SK-N-MC (cell line): ENCODE results near the gene C11orf21.

Experiments
- DNase-seq: peaks from one replicate; pipeline ENCODE4 v3.0.0-alpha.2; 2011; ENCODE audit warnings: low read depth, low spot score
- H3K27ac ChIP-seq: fragments of 200-600 bp; sonication (generic); 2 replicates; pipeline ENCODE4 v1.5.1; 2016; ENCODE audit warnings: mixed run types
- H3K36me3 ChIP-seq: fragments of 200-600 bp; sonication (generic); 2 replicates; pipeline ENCODE4 v1.6.1; 2017; ENCODE audit warnings: antibody characterized with exemption, low read length, mixed read lengths; ENCODE audit not compliant: insufficient read depth
- H3K4me3 ChIP-seq: fragments of 200-600 bp; sonication (generic); 2 replicates; pipeline ENCODE4 v1.5.1; 2016
- H3K9ac ChIP-seq: fragments of 200-600 bp; sonication (generic); 2 replicates; pipeline ENCODE4 v1.8.0; 2017; ENCODE audit warnings: mixed run types, mixed read lengths; ENCODE audit not compliant: insufficient read length
- H3K9me3 ChIP-seq: fragments of 200-600 bp; sonication (generic); 2 replicates; pipeline ENCODE4 v1.6.1; 2017; ENCODE audit warnings: low read depth, mild to moderate bottlenecking, antibody characterized with exemption, low read length, moderate library complexity, mixed read lengths
- EZH2 ChIP-seq: fragments of 200-600 bp; sonication (generic); IDR thresholded peaks from one replicate; pipeline ENCODE4 v1.6.1; 2017; ENCODE audit warnings: antibody characterized with exemption
- FOXP2 ChIP-seq: optimal IDR thresholded peaks from 2 replicates; pipeline ENCODE3; 2011; ENCODE audit warnings: mild to moderate bottlenecking, moderate library complexity; ENCODE audit not compliant: insufficient read depth; ENCODE audit errors: extremely low read length, control extremely low read depth
- POLR2AphosphoS5 ChIP-seq: IDR thresholded peaks from 2 replicates; pipeline ENCODE4 v1.6.1; 2012; ENCODE audit warnings: mild to moderate bottlenecking, low read depth, low read length, borderline replicate concordance

The C11orf21 gene

DNA sequence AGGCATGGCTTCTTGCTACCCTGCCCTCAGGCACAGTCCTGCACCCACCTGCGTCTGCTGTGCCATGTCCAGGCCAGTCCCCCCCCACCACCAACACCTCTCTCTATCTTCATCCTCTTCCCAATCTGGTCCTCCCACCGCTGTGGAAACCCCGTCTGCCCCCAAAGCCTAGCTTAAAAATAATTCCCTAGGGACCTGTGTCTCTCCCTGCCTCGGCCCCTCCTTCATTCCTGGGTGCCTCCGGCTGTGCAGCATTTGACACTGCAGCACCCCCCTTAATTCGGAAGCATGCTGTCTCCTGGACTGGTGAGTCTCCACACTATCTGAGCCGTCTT is 28.8 kb downstream of the C11orf21 start:
- TF ChIP-seq FOXP2 (no peak), EZH2 (no peak), POLR2AphosphoS5 (no peak)
- no peak for DNase-seq
- Histone ChIP-seq H3K27ac (no peak overlapping the region), H3K4me3 (no peak overlapping the region), H3K9me3 (no peaks in the 10 kb centered on the region), H3K36me3 (no peaks in the 10 kb centered on the region), H3K9ac (no peak overlapping the region)

- no peaks in the 10 kb centered on the region for H3K9me3 ChIP-seq
- no peak overlapping the region for H3K27ac ChIP-seq
- no peak for TF ChIP-seq EZH2
- TF ChIP-seq POLR2AphosphoS5 = no peak
- TF ChIP-seq FOXP2 = no peak
- H3K4me3 ChIP-seq = no peak overlapping the region
- DNase-seq = no peak
- H3K36me3 ChIP-seq = no peaks in the 10 kb centered on the region
- H3K9ac ChIP-seq = no peak overlapping the region
Observed at GRCh38 chr11:2272228-2272945, 29.3 kb downstream of the C11orf21 start.

DNA sequence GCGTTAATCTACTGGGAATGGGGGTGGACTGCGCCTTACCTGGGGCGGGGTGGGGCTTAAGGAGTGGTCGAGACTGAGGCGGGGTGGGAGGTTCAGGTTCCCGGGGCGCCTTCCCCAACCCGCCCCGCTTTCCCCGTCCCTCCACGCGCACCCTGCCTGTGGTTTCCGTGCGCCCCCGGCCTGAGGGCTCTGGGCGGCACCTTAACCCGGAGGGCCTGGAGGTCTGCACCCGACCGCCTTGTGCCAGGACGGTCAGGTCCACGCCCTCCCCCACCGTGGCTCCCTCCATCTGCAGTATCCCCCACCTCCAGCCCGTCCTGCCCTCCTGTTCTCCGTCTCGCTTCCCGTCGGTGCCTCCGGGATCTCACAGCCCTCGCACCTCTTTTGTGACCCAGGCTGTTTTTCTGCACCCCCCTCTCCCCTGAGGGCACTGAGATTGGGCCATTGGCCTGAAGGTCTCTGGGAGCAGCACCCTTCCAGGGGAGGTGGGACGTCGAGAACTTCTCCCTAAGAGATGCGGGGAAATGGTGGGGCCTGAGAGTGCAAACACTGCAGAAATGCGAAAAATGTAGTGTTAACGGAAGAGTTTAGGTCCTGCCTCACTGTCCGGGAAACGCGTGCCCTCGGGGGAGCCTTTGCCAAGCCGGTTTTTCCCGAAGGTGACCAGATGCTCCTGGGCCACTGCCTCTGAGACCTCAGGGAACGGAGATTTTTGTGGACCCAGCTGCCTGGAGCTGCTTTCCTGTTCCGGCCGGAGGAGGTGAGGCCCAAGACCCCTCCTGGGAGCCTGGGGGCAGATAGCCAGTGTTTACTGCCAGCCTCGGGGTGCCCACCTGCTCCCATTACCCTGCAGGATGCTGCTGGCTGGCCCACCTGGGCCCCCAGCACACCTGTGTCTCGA is 30.1 kb downstream of the C11orf21 start:
- no peak overlapping the region for H3K9ac ChIP-seq
- no peak for TF ChIP-seq POLR2AphosphoS5
- no peak for TF ChIP-seq FOXP2
- TF ChIP-seq EZH2 = no peak
- H3K36me3 ChIP-seq = no peaks in the 10 kb centered on the region
- no peaks in the 10 kb centered on the region for H3K9me3 ChIP-seq
- no peak overlapping the region for H3K4me3 ChIP-seq
- DNase-seq = no peak
- no peak overlapping the region for H3K27ac ChIP-seq

GRCh38 chr11:2271077-2271326 is 30.7 kb downstream of the C11orf21 start:
- no peak overlapping the region for H3K4me3 ChIP-seq
- no peak overlapping the region for H3K27ac ChIP-seq
- TF ChIP-seq EZH2 = no peak
- no peak for TF ChIP-seq POLR2AphosphoS5
- no peak for TF ChIP-seq FOXP2
- H3K36me3 ChIP-seq = no peaks in the 10 kb centered on the region
- no peak overlapping the region for H3K9ac ChIP-seq
- DNase-seq = no peak
- H3K9me3 ChIP-seq = no peaks in the 10 kb centered on the region

- DNase-seq = no peak
- no peak for TF ChIP-seq POLR2AphosphoS5
Observed at GRCh38 chr11:2270322-2271076, 31.2 kb downstream of the C11orf21 start, which contains the start of gene ASCL2. TSS of gene ASCL2 (minus strand) at chr11:2270588. CDS start at chr11:2270332, 256 bp downstream.

GRCh38 chr11:2269601-2270321 is 32.0 kb downstream of the C11orf21 start:
- H3K9ac ChIP-seq = no peak overlapping the region
- H3K9me3 ChIP-seq = no peaks in the 10 kb centered on the region
- TF ChIP-seq EZH2 = no peak
- TF ChIP-seq POLR2AphosphoS5 = no peak
- TF ChIP-seq FOXP2 = no peak
- no peak for DNase-seq
- no peak overlapping the region for H3K4me3 ChIP-seq
- H3K27ac ChIP-seq = no peak overlapping the region
- H3K36me3 ChIP-seq = no peaks in the 10 kb centered on the region

More at GRCh38 chr11:2270322-2271076, 31.2 kb downstream of the C11orf21 start, which contains the start of gene ASCL2:
- no peak within 1 kb of the TSS for H3K9ac ChIP-seq
- H3K36me3 ChIP-seq = no peaks in the 10 kb centered on the region
- H3K9me3 ChIP-seq = no peaks in the 10 kb centered on the region
- no peak within 1 kb of the TSS for H3K27ac ChIP-seq
- H3K4me3 ChIP-seq = no peak within 1 kb of the TSS

DNA sequence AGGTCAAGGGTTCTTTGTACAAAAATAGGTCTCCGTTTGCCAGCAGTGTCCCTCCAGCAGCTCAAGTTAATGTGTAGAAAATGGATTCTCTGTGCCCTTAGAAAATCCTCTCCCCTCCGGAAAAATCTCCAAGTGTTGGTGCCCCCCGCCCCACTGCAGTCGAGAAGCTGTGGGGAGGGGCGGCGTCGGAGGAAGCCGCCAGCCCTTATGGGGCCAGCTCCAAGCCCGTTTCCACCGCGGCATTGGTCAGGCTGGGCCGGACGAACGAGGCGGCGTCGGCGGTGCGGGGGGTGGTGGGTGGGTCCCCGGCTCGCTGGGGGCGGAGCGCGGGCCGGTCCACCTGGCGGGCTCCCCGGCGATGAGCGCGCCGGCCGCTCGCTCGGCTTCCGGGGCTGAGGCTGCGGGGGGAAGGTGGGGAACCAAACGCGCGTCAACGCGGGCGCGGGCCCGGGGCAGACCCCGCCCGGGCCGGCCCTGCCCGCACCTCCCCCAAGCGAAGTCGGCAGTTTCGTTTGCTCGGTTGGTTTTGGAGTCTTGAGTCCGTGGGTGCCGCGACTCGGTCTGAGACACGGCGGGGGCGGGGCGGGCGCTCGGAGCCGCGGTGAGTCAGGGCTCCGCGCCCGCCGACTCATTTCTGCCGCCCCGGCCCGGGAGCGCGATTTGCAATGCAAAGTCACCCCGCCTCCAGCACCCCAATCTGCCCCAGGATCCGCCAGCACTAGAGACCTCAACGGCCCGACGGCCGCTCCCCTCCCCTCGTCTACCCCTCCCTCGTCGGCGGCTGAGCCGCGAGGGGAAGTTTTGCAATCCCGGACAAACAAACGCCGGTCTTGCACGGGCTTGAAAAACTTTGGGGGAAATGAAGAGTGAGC is 32.8 kb downstream of the C11orf21 start:
- Histone ChIP-seq H3K9me3 (no peaks in the 10 kb centered on the region), H3K9ac (no peak overlapping the region), H3K36me3 (no peaks in the 10 kb centered on the region), H3K4me3 (no peak overlapping the region), H3K27ac (no peak overlapping the region)
- no peak for TF ChIP-seq POLR2AphosphoS5
- TF ChIP-seq EZH2 = peak; percentile 48
- no peak for DNase-seq
